ENCODE measurements around the gene MAP4K4.
"Not testable (repeated sequence)": the region's sequence is repeated elsewhere in the genome, so short reads cannot be mapped to it uniquely, and the experiment has no call there.

Gene MAP4K4

DNA sequence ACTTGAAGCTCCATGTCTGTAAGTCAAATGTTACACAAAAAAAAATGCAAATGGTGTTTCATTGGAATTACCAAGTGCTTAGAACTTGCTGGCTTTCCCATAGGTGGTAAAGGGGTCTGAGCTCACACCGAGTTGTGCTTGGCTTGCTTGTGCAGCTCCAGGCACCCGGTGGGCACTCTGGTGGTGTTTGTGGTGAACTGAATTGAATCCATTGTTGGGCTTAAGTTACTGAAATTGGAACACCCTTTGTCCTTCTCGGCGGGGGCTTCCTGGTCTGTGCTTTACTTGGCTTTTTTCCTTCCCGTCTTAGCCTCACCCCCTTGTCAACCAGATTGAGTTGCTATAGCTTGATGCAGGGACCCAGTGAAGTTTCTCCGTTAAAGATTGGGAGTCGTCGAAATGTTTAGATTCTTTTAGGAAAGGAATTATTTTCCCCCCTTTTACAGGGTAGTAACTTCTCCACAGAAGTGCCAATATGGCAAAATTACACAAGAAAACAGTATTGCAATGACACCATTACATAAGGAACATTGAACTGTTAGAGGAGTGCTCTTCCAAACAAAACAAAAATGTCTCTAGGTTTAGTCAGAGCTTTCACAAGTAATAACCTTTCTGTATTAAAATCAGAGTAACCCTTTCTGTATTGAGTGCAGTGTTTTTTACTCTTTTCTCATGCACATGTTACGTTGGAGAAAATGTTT is 196.3 kb downstream of the MAP4K4 start:
- Mint-ChIP-seq H3K9me3 (no peaks in the 10 kb centered on the region), H3K4me1 (peaks cover 7% of the 10 kb centered on the region), H3K27me3 (no peaks in the 10 kb centered on the region), H3K36me3 (peaks cover 53% of the 10 kb centered on the region), H3K4me3 (no peak overlapping the region), H3K27ac (no peak overlapping the region)
- no peak for ATAC-seq

DNA sequence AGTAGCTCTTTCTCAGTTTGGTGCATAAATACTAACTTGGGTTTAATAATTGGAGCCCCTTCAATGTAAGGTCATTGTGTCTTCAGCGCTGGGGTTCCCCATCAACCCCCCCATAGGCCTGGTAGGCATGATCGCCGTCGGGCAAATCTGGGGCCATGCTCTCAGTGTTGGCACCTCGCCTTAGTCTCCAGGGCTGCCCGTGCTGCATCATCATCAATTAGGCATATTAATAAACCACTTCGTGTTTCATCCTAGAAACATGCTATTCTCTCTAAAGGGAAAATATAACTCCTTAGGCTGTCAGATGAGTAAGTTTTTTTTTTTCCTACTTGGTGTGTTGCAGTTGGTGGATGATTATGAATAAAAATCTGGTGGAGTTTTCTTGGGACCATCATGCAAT is 197.5 kb downstream of the MAP4K4 start:
- peaks cover 11% of the 10 kb centered on the region for H3K4me1 Mint-ChIP-seq
- ATAC-seq = no peak
- no peaks in the 10 kb centered on the region for H3K9me3 Mint-ChIP-seq
- no peaks in the 10 kb centered on the region for H3K27me3 Mint-ChIP-seq
- H3K36me3 Mint-ChIP-seq = peaks cover 41% of the 10 kb centered on the region
- no peak overlapping the region for H3K4me3 Mint-ChIP-seq
- no peak overlapping the region for H3K27ac Mint-ChIP-seq

DNA sequence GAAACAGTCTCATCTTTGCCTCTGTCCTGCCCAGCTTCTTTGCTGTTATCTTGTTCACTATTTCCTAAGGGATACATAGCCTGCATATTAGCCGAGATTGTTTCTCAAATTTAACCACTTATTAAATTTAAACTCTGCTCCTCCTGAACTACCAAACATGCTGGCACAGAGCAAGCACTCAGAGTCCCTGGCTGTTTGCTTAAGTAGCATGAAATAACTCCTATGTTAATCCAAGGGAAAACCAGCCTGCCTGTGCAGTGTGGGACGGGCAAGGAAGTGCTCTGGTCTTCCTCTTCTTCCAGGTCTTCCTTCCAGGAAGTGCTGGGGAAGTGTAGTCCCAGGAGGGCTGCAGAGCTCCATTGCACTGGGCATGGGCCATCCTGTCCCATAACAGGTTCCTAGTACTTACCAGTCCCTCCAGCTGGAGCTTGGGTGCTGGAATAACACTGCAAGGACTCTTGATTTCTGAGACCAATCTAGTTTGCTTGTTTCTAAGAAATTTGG is 198.4 kb downstream of the MAP4K4 start:
- no peaks in the 10 kb centered on the region for H3K9me3 Mint-ChIP-seq
- peaks cover 17% of the 10 kb centered on the region for H3K4me1 Mint-ChIP-seq
- ATAC-seq = no peak
- peaks cover 39% of the 10 kb centered on the region for H3K36me3 Mint-ChIP-seq
- H3K4me3 Mint-ChIP-seq = no peak overlapping the region
- no peaks in the 10 kb centered on the region for H3K27me3 Mint-ChIP-seq
- no peak overlapping the region for H3K27ac Mint-ChIP-seq

DNA sequence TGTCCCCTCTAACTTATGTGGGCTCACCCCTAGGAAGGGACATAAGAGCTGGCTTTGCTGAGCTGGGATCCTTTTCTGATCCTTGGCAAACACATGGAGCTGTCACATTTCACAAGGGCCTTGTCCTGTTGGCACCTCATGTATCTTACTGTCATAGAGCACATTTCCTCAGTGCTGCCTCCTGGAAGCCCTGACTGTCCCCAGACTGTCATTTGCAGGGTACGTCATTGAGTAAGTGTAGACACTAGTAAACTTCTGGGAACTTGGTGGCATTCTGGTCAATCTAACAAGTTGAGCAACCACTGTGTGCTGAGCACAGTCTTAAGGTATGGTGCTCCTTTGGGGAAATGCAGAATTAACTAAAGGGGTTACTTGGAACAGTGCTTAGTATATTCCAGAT is 199.8 kb downstream of the MAP4K4 start:
- Mint-ChIP-seq H3K4me1 (peaks cover 17% of the 10 kb centered on the region), H3K27me3 (no peaks in the 10 kb centered on the region), H3K36me3 (peaks cover 29% of the 10 kb centered on the region), H3K9me3 (no peaks in the 10 kb centered on the region), H3K4me3 (no peak overlapping the region), H3K27ac (no peak overlapping the region)
- no peak for ATAC-seq

DNA sequence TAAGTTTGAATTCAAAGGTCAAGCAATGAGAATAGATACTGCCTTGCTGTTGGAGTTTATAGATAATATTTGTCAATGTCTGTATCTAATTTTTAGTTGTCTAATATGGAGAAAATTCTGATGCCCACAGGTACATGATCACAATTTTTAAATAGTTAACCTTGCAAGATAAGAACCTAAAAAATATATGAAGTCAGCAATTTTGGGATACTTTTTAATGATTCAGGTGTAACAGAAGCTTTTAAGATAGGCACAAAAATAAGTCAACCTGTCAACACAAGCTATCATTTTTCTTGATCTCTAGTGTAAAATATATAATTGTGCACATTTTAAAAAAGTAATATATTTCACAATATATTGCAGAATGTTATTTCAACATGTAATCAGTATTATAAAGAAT is 201.8 kb downstream of the MAP4K4 start:
- peaks cover 3% of the 10 kb centered on the region for H3K9me3 Mint-ChIP-seq
- H3K4me1 Mint-ChIP-seq = peaks cover 10% of the 10 kb centered on the region
- H3K27me3 Mint-ChIP-seq = no peaks in the 10 kb centered on the region
- peaks cover 10% of the 10 kb centered on the region for H3K36me3 Mint-ChIP-seq
- ATAC-seq = no peak
- H3K27ac Mint-ChIP-seq = no peak overlapping the region
- H3K4me3 Mint-ChIP-seq = no peak overlapping the region

DNA sequence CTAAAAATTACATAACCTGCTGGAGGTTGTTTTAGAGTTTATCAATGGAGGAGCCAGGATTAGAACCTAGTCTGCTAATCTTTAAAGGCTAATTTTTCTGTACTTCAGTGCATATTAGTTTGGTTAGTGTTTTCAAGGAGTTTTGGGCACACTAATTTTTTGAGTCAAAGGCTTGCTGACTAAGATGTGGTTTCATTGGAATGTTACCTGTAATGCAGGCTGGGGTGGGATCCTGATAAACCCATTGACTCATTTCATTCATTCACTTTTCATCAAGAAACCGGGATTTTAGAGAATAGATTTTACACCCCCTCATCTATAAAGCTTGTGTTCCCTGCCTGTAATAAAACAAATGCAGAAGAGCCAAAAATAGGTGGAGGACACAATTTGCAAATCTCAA is 202.4 kb downstream of the MAP4K4 start:
- H3K4me3 Mint-ChIP-seq = no peak overlapping the region
- peaks cover 14% of the 10 kb centered on the region for H3K36me3 Mint-ChIP-seq
- H3K9me3 Mint-ChIP-seq = peaks cover 3% of the 10 kb centered on the region
- no peaks in the 10 kb centered on the region for H3K27me3 Mint-ChIP-seq
- peak overlapping the region; percentile 63 for H3K27ac Mint-ChIP-seq
- peaks cover 10% of the 10 kb centered on the region for H3K4me1 Mint-ChIP-seq
- no peak for ATAC-seq

DNA sequence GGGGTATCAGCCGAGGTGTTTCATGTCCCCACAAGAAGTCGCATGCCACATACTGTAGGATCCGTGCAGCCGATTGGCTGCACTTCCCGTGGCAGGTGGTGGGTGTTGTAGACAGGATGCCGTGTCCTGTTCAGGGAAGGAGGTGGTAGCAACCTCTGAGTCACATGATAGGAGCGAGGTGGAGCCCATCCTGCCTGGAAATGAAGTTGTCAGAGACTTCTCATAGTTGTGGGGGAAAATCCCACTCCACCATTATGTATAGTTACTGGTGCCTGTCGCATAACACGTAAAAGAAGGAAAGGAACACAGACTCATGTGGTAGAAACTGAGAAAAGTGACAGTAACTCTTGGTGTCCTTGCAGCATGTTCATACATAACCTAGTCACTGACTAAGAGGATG is 202.9 kb downstream of the MAP4K4 start:
- Mint-ChIP-seq H3K4me1 (peaks cover 10% of the 10 kb centered on the region), H3K9me3 (peaks cover 3% of the 10 kb centered on the region), H3K36me3 (peaks cover 12% of the 10 kb centered on the region), H3K4me3 (no peak overlapping the region), H3K27me3 (no peaks in the 10 kb centered on the region), H3K27ac (peak overlapping the region; percentile 63)
- ATAC-seq = peak; percentile 85

DNA sequence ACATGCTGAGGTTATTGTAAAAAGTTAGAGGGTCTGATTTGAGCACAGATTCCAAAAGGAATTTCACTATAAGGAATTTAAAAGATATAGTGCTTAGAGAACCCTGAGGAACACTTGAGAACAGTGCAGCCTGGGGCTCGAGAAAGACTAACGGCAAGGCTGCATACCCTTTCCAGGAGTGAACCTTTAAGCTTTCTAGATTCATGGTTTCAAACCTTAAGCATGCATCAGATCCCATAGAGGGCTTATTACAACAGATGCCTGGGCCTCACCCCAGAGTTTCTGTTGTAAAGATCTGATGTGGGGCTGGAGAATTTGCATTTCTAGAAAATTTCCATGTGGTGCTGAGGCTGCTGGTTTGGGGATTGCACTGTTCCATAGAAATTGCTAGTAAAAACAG is 203.7 kb downstream of the MAP4K4 start:
- H3K27me3 Mint-ChIP-seq = no peaks in the 10 kb centered on the region
- peaks cover 10% of the 10 kb centered on the region for H3K4me1 Mint-ChIP-seq
- H3K9me3 Mint-ChIP-seq = peaks cover 3% of the 10 kb centered on the region
- no peak overlapping the region for H3K4me3 Mint-ChIP-seq
- H3K27ac Mint-ChIP-seq = no peak overlapping the region
- peaks cover 12% of the 10 kb centered on the region for H3K36me3 Mint-ChIP-seq
- no peak for ATAC-seq

DNA sequence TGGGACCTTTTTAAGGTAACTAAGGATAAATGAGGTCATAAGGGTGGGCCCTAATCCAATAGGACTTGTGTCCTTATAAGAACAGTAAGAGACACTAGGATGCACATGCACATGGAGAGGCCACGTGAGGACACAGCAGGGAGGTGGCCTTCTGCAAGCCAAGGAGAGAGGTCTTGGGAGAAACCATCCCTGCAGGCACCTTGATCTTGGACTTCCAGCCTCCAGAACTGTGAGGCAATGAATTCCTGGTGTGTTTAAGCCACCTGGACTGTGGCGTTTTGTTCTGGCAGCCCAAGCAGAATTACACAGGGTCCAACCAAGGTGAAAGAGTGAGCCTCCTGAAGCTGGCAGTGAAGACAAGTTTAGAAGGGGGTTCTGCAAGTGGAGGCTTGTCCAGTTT is 204.7 kb downstream of the MAP4K4 start:
- H3K4me1 Mint-ChIP-seq = peaks cover 10% of the 10 kb centered on the region
- no peaks in the 10 kb centered on the region for H3K27me3 Mint-ChIP-seq
- peaks cover 7% of the 10 kb centered on the region for H3K36me3 Mint-ChIP-seq
- no peak overlapping the region for H3K4me3 Mint-ChIP-seq
- ATAC-seq = no peak
- no peak overlapping the region for H3K27ac Mint-ChIP-seq
- peaks cover 3% of the 10 kb centered on the region for H3K9me3 Mint-ChIP-seq

DNA sequence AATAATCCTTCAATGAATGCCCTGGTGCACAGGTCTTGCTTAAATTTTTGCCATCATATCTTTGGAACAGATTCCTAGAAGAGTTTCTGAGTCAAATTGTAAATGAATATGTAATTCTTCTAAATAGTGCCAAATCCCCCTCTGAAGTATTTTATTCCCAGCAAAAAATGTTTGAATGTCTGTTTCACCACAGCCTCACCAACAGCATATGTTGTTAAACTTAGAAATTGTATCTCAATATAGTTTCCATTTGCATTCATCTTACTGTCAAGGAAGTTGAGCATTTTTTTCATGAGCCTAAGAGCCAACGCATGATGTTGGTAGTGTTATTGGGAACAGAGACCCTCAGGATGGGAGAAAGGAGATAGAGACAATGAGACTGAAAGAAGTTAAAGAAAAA is 207.4 kb downstream of the MAP4K4 start:
- Mint-ChIP-seq H3K9me3 (peaks cover 10% of the 10 kb centered on the region), H3K27me3 (no peaks in the 10 kb centered on the region), H3K27ac (no peak overlapping the region), H3K4me1 (peaks cover 10% of the 10 kb centered on the region), H3K4me3 (no peak overlapping the region), H3K36me3 (peaks cover 12% of the 10 kb centered on the region)
- no peak for ATAC-seq

DNA sequence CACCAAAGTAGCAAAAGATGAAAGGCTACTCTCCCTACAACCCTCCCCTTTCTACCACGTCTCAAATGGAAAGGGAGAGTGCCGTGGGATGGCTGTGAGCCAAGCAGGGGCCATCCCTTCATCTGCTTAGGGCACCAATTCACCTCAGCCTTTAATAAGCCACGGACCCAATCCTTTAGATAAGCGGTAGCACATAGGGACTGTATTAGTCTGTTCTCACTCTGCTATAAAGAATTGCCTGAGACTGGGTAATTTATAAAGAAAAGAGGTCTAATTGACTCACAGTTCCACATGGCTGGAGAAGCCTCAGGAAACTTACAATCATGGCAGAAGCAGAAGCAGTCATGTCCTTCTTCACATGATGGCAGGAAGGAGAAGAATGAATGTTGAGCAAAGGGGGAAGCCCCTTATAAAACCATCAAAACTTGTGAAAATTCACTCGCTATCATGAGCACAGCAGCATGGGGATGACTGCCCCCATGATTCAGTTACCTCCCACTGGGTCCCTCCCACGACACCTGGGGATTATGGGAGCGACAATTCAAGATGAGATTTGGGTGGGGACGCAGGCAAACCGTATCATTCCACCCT is 208.3 kb downstream of the MAP4K4 start:
- Mint-ChIP-seq H3K9me3 (peaks cover 17% of the 10 kb centered on the region), H3K4me3 (no peak overlapping the region), H3K4me1 (peaks cover 5% of the 10 kb centered on the region), H3K27me3 (no peaks in the 10 kb centered on the region), H3K27ac (no peak overlapping the region), H3K36me3 (peaks cover 19% of the 10 kb centered on the region)
- no peak for ATAC-seq

DNA sequence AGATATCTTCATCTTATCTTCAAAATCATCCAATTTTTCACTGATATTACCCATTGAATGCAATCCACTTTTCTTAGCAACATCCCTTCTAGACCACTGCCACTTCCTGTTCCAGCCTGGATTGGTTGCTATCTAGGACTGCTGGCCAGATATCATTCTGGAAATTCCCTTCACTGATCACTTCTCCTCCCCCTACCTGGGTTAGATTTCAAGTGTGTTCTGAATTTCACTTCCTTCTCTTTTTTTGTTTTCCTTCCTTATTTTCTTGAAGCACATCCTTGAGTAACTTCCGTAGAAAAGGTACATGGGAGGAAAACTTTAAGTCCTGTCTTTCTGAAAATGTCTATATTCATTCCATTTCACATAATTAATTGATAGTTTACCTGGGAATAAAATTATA is 212.3 kb downstream of the MAP4K4 start:
- no peaks in the 10 kb centered on the region for H3K27me3 Mint-ChIP-seq
- no peak overlapping the region for H3K27ac Mint-ChIP-seq

DNA sequence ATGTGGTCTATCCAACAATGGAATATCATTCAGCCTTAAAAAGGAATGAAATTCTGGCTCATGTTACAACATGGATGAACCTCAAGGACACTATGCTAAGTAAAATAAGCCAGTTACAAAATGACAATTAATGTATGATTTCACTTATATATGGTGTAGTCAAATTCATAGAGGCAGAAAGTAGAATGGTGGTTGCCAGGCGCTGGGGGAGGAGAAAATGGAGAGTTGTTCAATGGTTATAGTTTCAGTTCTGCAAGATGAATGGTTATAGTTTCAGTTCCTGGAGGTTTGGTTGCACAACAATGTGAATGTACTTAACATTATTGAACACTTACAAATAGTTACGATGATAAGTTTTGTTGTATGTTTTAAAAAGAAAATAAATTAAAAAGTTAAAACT is 215.0 kb downstream of the MAP4K4 start:
- peak; percentile 91 for ATAC-seq
- Mint-ChIP-seq H3K9me3 (peaks cover 24% of the 10 kb centered on the region), H3K4me3 (peak overlapping the region; percentile 35), H3K27ac (peak overlapping the region; percentile 31), H3K4me1 (peaks cover 37% of the 10 kb centered on the region), H3K36me3 (peaks cover 13% of the 10 kb centered on the region), H3K27me3 (no peaks in the 10 kb centered on the region)

More for the DNA sequence above, 212.3 kb downstream of the MAP4K4 start:
- ATAC-seq = no peak
- H3K9me3 Mint-ChIP-seq = peaks cover 20% of the 10 kb centered on the region
- H3K4me3 Mint-ChIP-seq = no peak overlapping the region
- peaks cover 16% of the 10 kb centered on the region for H3K4me1 Mint-ChIP-seq
- peaks cover 16% of the 10 kb centered on the region for H3K36me3 Mint-ChIP-seq

DNA sequence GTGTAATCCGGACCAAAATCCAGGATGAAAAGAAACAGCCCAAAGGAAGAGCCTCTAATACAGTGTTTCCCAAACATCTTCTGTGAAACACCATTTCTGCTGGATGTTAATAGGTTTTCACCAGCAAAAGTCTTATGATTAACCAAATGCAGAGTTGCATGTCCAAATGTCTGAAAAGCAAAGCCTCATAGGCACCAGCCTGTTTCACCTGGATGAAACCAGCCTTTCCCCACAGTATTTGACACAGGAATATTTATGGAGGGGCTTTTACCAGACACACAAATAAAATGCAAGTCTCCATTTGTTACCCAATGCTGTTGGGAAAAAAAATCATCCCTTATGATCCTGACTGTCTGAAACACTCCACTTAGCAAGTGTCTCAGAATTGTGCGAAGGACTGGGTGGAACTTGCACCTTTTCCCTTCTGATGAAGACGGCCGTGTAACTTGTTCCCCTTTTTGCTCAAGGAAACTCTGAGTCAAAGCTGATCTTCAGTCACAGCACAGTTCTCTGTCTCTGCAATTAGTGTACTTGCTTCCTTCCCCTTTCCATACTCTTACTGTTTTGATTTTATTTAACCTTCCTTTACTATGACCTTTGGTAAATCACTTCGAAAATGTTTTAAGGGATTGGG is 223.9 kb downstream of the MAP4K4 start:
- peaks cover 23% of the 10 kb centered on the region for H3K36me3 Mint-ChIP-seq
- ATAC-seq = peak; percentile 99
- no peak overlapping the region for H3K4me3 Mint-ChIP-seq
- H3K27ac Mint-ChIP-seq = peak overlapping the region; percentile 89
- peaks cover 18% of the 10 kb centered on the region for H3K9me3 Mint-ChIP-seq
- H3K27me3 Mint-ChIP-seq = no peaks in the 10 kb centered on the region
- peaks cover 26% of the 10 kb centered on the region for H3K4me1 Mint-ChIP-seq

DNA sequence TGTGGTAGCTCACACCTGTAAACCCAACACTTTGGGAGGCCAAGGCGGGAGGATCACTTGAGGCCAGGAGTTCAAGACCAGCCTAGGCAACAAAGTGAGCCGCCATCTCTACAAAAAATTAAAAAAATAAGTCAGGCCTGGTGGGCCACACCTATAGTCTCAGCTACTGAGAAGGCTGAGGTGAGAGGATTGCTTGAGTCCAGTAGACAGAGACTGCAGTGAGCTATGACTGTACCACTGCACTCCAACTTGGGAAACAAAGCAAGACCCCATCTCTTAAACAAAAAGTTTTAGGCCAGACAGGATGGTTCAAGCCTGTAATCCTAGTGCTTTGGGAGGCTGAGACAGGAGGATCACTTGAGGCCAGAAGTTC is 224.4 kb downstream of the MAP4K4 start:
- Mint-ChIP-seq H3K4me3 (no peak overlapping the region), H3K27me3 (no peaks in the 10 kb centered on the region), H3K27ac (peak overlapping the region; percentile 89), H3K36me3 (peaks cover 28% of the 10 kb centered on the region), H3K9me3 (peaks cover 23% of the 10 kb centered on the region), H3K4me1 (peaks cover 21% of the 10 kb centered on the region)
- peak; percentile 76 for ATAC-seq

DNA sequence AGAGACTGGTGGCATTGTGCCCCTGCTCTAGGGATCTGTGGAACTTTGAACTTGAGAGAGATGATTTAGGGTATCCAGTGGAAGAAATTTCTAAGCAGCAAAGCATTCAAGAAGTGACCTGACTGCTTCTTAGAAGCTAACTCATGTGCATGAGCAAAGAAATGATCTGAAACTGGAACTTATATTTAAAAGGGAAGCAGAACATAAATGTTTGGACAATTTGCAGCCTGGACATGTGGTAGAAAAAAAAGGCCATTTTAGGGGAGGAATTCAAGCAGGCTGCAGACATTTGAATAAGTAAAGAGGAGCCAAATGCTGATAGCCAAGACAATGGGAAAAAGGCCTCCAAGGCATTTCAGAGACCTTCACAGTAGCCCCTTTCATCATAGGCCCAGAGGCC is 226.8 kb downstream of the MAP4K4 start:
- not testable (repeated sequence) for H3K27ac Mint-ChIP-seq, ATAC-seq, H3K4me3 Mint-ChIP-seq, H3K27me3 Mint-ChIP-seq
- peaks cover 18% of the 10 kb centered on the region for H3K4me1 Mint-ChIP-seq
- peaks cover 29% of the 10 kb centered on the region for H3K9me3 Mint-ChIP-seq
- H3K36me3 Mint-ChIP-seq = peaks cover 30% of the 10 kb centered on the region
